WTC11 (cell line): ENCODE measurements around the gene AATK. TPM values are rescaled to one million over a fixed set of nuclear protein-coding genes. Genes with fewer than 3 reads are reported as not detected.

ENCODE experiments used
- ATAC-seq: fragments of 200-7000 bp; cut with Tn5 transposase; 2 replicates; pipeline ENCODE4 v1.10.0; 2021; ENCODE audit warnings: mild to moderate bottlenecking, moderate library complexity
- CTCF ChIA-PET: fragments of 300-600 bp; sonication (Branson Sonifier 250); formaldehyde crosslinking; loops from one replicate; lab custom pipeline; 2021; ENCODE audit warnings: antibody characterized with exemption; lab: Charles Lee
- POLR2A ChIA-PET: fragments of 350-600 bp; sonication (Branson Sonifier 250); formaldehyde crosslinking; loops from one replicate; lab custom pipeline; 2021; ENCODE audit warnings: antibody characterized with exemption; lab: Charles Lee
- DNase-seq: peaks from one replicate; pipeline ENCODE4 v3.0.0; 2021; ENCODE audit warnings: low spot score
- H3K27ac Mint-ChIP-seq: 2 replicates; pipeline ENCODE4 v1.8.0; 2021; ENCODE audit warnings: mixed read lengths
- H3K27me3 Mint-ChIP-seq: 2 replicates; pipeline ENCODE4 v1.8.0; 2021; ENCODE audit warnings: low read depth, mild to moderate bottlenecking, moderate library complexity, mixed read lengths
- H3K36me3 Mint-ChIP-seq: 2 replicates; pipeline ENCODE4 v1.8.0; 2021; ENCODE audit warnings: mixed read lengths
- H3K4me1 Mint-ChIP-seq: 2 replicates; pipeline ENCODE4 v1.8.0; 2022; ENCODE audit warnings: mixed read lengths
- H3K4me3 Mint-ChIP-seq: 2 replicates; pipeline ENCODE4 v1.8.0; 2021; ENCODE audit warnings: mild to moderate bottlenecking, moderate library complexity, mixed read lengths
- H3K9me3 Mint-ChIP-seq: 2 replicates; pipeline ENCODE4 v1.8.0; 2021; ENCODE audit warnings: mixed read lengths
- ETV6 ChIP-seq: sonication (generic); formaldehyde crosslinking; IDR thresholded peaks from 2 replicates; pipeline ENCODE4 v1.8.1; 2022; ENCODE audit warnings: mild to moderate bottlenecking, missing genetic modification reagents
- FOXK1 ChIP-seq: sonication (generic); formaldehyde crosslinking; IDR thresholded peaks from 2 replicates; pipeline ENCODE4 v1.8.0; 2022; ENCODE audit warnings: mild to moderate bottlenecking, moderate library complexity, missing genetic modification reagents
- GTF2I ChIP-seq: fragments of 250-450 bp; sonication (Bioruptor Pico); conservative IDR thresholded peaks from 2 replicates; pipeline ENCODE4 v1.4.0; 2021; ENCODE audit warnings: mild to moderate bottlenecking
- PRRX2 ChIP-seq: fragments of 250-450 bp; sonication (Bioruptor Pico); IDR thresholded peaks from 2 replicates; pipeline ENCODE4 v1.8.0; 2021; ENCODE audit warnings: mild to moderate bottlenecking
- TCF7 ChIP-seq: sonication (generic); formaldehyde crosslinking; IDR thresholded peaks from 2 replicates; pipeline ENCODE4 v1.8.0; 2022; ENCODE audit warnings: mild to moderate bottlenecking, low read depth, missing genetic modification reagents, moderate library complexity
- TP53 ChIP-seq: sonication (generic); formaldehyde crosslinking; IDR thresholded peaks from 2 replicates; pipeline ENCODE4 v1.8.1; 2023; ENCODE audit warnings: mild to moderate bottlenecking, missing genetic modification reagents
- ZNF263 ChIP-seq: sonication (generic); formaldehyde crosslinking; IDR thresholded peaks from 2 replicates; pipeline ENCODE4 v1.8.1; 2022; ENCODE audit warnings: low read depth, mild to moderate bottlenecking, moderate library complexity, missing genetic modification reagents
- ZNF317 ChIP-seq: sonication (generic); formaldehyde crosslinking; IDR thresholded peaks from 2 replicates; pipeline ENCODE4 v1.8.1; 2023; ENCODE audit warnings: low read depth, mild to moderate bottlenecking, moderate library complexity, missing genetic modification reagents, borderline replicate concordance
- ZNF396 ChIP-seq: fragments of 250-450 bp; sonication (Bioruptor Pico); IDR thresholded peaks from 2 replicates; pipeline ENCODE4 v1.8.0; 2021; ENCODE audit warnings: mild to moderate bottlenecking, moderate library complexity, borderline replicate concordance
- total RNA-seq: library from RNA; stranded (reverse); gene quantifications from 3 replicates; pipeline ENCODE4 v1.2.3, GENCODE V29; 2021
- TF ChIP-seq, protein P1 (sequence below): fragments of 250-450 bp; sonication (Bioruptor Pico); IDR thresholded peaks from 2 replicates; pipeline ENCODE4 v1.9.0; 2021; ENCODE audit warnings: mild to moderate bottlenecking, borderline replicate concordance
- TF ChIP-seq, protein P2 (sequence below): sonication (generic); formaldehyde crosslinking; IDR thresholded peaks from 2 replicates; pipeline ENCODE4 v1.8.1; 2022; ENCODE audit warnings: mild to moderate bottlenecking, moderate library complexity, missing genetic modification reagents
- TF ChIP-seq, protein P3 (sequence below): sonication (generic); formaldehyde crosslinking; IDR thresholded peaks from 2 replicates; pipeline ENCODE4 v1.8.1; 2023; ENCODE audit warnings: mild to moderate bottlenecking, missing genetic modification reagents, moderate library complexity
- TF ChIP-seq, protein P4 (sequence below): sonication (generic); formaldehyde crosslinking; IDR thresholded peaks from 2 replicates; pipeline ENCODE4 v1.8.1; 2022; ENCODE audit warnings: mild to moderate bottlenecking, missing genetic modification reagents, moderate library complexity, borderline replicate concordance
- TF ChIP-seq, protein P5 (sequence below): fragments of 200-600 bp; IDR thresholded peaks from 2 replicates; pipeline ENCODE4 v1.8.0; 2022; ENCODE audit warnings: antibody characterized with exemption
- TF ChIP-seq, protein P6 (sequence below): sonication (generic); formaldehyde crosslinking; IDR thresholded peaks from 2 replicates; pipeline ENCODE4 v1.8.0; 2023; ENCODE audit warnings: missing genetic modification reagents
- TF ChIP-seq, protein P7 (sequence below): fragments of 250-450 bp; sonication (Bioruptor Pico); IDR thresholded peaks from 2 replicates; pipeline ENCODE4 v2.1.2; 2022; ENCODE audit warnings: mild to moderate bottlenecking, moderate library complexity
- TF ChIP-seq, protein P8 (sequence below): sonication (generic); formaldehyde crosslinking; conservative IDR thresholded peaks from 2 replicates; pipeline ENCODE4 v1.8.1; 2023; ENCODE audit warnings: mild to moderate bottlenecking, low read depth, missing genetic modification reagents, moderate library complexity
- TF ChIP-seq, protein P9 (sequence below): sonication (generic); formaldehyde crosslinking; IDR thresholded peaks from 2 replicates; pipeline ENCODE4 v1.8.1; 2022; ENCODE audit warnings: low read depth, missing genetic modification reagents, borderline replicate concordance

AATK gene
- total RNA-seq, 1 experiment from 2014 or later: 2.9 TPM

DNA sequence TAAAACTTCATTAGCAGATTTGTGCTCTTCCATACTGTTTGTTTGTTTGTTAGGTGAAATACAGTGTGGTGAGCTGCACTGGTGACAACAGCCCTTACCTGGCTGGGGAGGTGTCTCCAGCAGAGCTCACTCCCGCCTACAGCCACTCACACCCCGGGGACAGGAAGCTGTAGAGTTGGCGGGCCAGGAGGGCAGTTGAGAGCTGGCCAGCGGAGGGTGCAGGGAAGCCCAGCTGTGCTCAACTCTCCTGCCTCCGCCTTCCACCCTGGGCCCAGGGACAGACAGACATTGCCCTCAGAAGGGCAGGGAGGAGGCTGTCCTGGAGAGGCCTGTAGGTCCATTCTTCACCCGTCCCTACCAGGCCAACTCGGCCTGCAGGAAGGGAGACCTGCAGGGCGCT, 49.3 kb downstream of the AATK start (continued):
- TF ChIP-seq, protein P1, sequence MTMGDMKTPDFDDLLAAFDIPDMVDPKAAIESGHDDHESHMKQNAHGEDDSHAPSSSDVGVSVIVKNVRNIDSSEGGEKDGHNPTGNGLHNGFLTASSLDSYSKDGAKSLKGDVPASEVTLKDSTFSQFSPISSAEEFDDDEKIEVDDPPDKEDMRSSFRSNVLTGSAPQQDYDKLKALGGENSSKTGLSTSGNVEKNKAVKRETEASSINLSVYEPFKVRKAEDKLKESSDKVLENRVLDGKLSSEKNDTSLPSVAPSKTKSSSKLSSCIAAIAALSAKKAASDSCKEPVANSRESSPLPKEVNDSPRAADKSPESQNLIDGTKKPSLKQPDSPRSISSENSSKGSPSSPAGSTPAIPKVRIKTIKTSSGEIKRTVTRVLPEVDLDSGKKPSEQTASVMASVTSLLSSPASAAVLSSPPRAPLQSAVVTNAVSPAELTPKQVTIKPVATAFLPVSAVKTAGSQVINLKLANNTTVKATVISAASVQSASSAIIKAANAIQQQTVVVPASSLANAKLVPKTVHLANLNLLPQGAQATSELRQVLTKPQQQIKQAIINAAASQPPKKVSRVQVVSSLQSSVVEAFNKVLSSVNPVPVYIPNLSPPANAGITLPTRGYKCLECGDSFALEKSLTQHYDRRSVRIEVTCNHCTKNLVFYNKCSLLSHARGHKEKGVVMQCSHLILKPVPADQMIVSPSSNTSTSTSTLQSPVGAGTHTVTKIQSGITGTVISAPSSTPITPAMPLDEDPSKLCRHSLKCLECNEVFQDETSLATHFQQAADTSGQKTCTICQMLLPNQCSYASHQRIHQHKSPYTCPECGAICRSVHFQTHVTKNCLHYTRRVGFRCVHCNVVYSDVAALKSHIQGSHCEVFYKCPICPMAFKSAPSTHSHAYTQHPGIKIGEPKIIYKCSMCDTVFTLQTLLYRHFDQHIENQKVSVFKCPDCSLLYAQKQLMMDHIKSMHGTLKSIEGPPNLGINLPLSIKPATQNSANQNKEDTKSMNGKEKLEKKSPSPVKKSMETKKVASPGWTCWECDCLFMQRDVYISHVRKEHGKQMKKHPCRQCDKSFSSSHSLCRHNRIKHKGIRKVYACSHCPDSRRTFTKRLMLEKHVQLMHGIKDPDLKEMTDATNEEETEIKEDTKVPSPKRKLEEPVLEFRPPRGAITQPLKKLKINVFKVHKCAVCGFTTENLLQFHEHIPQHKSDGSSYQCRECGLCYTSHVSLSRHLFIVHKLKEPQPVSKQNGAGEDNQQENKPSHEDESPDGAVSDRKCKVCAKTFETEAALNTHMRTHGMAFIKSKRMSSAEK (CRISPR knock-in tag): no peak
- TF ChIP-seq, protein P2, sequence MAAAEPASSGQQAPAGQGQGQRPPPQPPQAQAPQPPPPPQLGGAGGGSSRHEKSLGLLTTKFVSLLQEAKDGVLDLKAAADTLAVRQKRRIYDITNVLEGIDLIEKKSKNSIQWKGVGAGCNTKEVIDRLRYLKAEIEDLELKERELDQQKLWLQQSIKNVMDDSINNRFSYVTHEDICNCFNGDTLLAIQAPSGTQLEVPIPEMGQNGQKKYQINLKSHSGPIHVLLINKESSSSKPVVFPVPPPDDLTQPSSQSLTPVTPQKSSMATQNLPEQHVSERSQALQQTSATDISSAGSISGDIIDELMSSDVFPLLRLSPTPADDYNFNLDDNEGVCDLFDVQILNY (CRISPR knock-in tag): no peak
- TF ChIP-seq, protein P3, sequence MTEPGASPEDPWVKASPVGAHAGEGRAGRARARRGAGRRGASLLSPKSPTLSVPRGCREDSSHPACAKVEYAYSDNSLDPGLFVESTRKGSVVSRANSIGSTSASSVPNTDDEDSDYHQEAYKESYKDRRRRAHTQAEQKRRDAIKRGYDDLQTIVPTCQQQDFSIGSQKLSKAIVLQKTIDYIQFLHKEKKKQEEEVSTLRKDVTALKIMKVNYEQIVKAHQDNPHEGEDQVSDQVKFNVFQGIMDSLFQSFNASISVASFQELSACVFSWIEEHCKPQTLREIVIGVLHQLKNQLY (CRISPR knock-in tag): no peak
- no peak for TF ChIP-seq ZNF396 (CRISPR knock-in tag)
- TF ChIP-seq, protein P4, sequence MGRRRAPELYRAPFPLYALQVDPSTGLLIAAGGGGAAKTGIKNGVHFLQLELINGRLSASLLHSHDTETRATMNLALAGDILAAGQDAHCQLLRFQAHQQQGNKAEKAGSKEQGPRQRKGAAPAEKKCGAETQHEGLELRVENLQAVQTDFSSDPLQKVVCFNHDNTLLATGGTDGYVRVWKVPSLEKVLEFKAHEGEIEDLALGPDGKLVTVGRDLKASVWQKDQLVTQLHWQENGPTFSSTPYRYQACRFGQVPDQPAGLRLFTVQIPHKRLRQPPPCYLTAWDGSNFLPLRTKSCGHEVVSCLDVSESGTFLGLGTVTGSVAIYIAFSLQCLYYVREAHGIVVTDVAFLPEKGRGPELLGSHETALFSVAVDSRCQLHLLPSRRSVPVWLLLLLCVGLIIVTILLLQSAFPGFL (CRISPR knock-in tag): no peak
- TF ChIP-seq, protein P5, sequence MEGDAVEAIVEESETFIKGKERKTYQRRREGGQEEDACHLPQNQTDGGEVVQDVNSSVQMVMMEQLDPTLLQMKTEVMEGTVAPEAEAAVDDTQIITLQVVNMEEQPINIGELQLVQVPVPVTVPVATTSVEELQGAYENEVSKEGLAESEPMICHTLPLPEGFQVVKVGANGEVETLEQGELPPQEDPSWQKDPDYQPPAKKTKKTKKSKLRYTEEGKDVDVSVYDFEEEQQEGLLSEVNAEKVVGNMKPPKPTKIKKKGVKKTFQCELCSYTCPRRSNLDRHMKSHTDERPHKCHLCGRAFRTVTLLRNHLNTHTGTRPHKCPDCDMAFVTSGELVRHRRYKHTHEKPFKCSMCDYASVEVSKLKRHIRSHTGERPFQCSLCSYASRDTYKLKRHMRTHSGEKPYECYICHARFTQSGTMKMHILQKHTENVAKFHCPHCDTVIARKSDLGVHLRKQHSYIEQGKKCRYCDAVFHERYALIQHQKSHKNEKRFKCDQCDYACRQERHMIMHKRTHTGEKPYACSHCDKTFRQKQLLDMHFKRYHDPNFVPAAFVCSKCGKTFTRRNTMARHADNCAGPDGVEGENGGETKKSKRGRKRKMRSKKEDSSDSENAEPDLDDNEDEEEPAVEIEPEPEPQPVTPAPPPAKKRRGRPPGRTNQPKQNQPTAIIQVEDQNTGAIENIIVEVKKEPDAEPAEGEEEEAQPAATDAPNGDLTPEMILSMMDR: no peak
- no peak for TF ChIP-seq ZNF263 (CRISPR knock-in tag)
- TF ChIP-seq, protein P6, sequence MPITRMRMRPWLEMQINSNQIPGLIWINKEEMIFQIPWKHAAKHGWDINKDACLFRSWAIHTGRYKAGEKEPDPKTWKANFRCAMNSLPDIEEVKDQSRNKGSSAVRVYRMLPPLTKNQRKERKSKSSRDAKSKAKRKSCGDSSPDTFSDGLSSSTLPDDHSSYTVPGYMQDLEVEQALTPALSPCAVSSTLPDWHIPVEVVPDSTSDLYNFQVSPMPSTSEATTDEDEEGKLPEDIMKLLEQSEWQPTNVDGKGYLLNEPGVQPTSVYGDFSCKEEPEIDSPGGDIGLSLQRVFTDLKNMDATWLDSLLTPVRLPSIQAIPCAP: no peak
- TF ChIP-seq GTF2I (CRISPR knock-in tag): no peak

DNA sequence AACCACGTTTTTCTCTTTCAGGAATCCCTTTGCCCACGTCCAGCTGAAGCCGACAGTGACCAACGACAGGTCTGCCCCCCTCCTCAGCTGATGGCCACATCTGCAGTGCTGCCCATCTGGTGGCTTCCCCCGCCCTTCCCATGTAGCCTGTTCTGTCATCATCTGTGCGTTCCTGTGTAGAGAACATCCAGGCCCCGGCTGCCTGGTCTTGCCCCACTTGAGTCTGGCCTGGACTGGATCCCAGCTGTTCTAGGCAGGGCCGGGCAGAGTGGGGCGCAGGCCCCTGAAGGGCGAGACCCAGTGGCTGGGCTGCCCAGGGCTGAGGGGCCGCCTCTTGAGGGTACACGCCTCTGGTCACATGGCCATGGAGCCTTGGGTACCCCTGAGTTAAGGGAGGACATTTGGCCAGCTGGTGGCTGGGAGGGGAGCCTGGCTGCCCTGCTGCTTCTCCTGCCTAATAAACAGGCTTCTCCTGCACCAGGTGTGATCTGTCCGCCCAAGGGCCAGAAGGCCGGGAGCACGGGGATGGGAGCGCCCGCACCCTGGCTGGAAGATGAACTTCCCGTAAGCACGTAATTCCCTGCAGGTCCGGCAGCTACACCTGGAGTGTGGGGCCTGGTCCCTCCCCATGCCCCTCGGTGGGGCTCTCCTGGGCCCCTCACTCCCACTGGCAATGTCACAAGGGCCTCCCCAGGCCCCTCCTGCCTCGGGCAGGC, 50.1 kb downstream of the AATK start:
- no peaks in the 10 kb centered on the region for H3K36me3 Mint-ChIP-seq
- DNase-seq (no peak), ATAC-seq (no peak)
- H3K4me1 Mint-ChIP-seq: no peaks in the 10 kb centered on the region
- no peaks in the 10 kb centered on the region for H3K9me3 Mint-ChIP-seq
- no peaks in the 10 kb centered on the region for H3K27me3 Mint-ChIP-seq
- no peak overlapping the region for H3K27ac Mint-ChIP-seq
- no peak overlapping the region for H3K4me3 Mint-ChIP-seq
- ChIA-PET POLR2A (no interaction called here), CTCF (interaction anchor here (0.7 to 4.2 kb wide), 3 partner anchors 14 to 131 kb away, joined by 3 to 25 read pairs (median 3); no protein-coding TSS in a partner anchor)
- no peak for TF ChIP-seq PRRX2 (CRISPR knock-in tag)
- TF ChIP-seq, protein P7, sequence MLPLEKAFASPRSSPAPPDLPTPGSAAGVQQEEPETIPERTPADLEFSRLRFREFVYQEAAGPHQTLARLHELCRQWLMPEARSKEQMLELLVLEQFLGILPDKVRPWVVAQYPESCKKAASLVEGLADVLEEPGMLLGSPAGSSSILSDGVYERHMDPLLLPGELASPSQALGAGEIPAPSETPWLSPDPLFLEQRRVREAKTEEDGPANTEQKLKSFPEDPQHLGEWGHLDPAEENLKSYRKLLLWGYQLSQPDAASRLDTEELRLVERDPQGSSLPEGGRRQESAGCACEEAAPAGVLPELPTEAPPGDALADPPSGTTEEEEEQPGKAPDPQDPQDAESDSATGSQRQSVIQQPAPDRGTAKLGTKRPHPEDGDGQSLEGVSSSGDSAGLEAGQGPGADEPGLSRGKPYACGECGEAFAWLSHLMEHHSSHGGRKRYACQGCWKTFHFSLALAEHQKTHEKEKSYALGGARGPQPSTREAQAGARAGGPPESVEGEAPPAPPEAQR (CRISPR knock-in tag): no peak
- no peak for TF ChIP-seq ETV6 (CRISPR knock-in tag)
- no peak for TF ChIP-seq TP53
- TF ChIP-seq FOXK1 (CRISPR knock-in tag): no peak
- TF ChIP-seq, protein P8, sequence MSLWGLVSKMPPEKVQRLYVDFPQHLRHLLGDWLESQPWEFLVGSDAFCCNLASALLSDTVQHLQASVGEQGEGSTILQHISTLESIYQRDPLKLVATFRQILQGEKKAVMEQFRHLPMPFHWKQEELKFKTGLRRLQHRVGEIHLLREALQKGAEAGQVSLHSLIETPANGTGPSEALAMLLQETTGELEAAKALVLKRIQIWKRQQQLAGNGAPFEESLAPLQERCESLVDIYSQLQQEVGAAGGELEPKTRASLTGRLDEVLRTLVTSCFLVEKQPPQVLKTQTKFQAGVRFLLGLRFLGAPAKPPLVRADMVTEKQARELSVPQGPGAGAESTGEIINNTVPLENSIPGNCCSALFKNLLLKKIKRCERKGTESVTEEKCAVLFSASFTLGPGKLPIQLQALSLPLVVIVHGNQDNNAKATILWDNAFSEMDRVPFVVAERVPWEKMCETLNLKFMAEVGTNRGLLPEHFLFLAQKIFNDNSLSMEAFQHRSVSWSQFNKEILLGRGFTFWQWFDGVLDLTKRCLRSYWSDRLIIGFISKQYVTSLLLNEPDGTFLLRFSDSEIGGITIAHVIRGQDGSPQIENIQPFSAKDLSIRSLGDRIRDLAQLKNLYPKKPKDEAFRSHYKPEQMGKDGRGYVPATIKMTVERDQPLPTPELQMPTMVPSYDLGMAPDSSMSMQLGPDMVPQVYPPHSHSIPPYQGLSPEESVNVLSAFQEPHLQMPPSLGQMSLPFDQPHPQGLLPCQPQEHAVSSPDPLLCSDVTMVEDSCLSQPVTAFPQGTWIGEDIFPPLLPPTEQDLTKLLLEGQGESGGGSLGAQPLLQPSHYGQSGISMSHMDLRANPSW (CRISPR knock-in tag): no peak
- no peak for TF ChIP-seq ZNF317
- TF ChIP-seq, protein P9, sequence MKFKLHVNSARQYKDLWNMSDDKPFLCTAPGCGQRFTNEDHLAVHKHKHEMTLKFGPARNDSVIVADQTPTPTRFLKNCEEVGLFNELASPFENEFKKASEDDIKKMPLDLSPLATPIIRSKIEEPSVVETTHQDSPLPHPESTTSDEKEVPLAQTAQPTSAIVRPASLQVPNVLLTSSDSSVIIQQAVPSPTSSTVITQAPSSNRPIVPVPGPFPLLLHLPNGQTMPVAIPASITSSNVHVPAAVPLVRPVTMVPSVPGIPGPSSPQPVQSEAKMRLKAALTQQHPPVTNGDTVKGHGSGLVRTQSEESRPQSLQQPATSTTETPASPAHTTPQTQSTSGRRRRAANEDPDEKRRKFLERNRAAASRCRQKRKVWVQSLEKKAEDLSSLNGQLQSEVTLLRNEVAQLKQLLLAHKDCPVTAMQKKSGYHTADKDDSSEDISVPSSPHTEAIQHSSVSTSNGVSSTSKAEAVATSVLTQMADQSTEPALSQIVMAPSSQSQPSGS (CRISPR knock-in tag): no peak
- no peak for TF ChIP-seq TCF7 (CRISPR knock-in tag)
